Naive B cell (primary cell): ENCODE results near the gene KCNS3. TPM values are rescaled to one million over a fixed set of nuclear protein-coding genes. Genes with fewer than 3 reads are reported as not detected.

ENCODE experiments used
- polyA plus RNA-seq, 6 donors: library from polyadenylated mRNA; unstranded; fragments of 300-500 nt; fragmentation: Illumina TruSeq; gene quantifications; one replicate each; pipeline ENCODE4 v1.2.3, GENCODE V29; 2021; ENCODE audit warnings: low read depth in 6 of 6

KCNS3 gene
- polyA plus RNA-seq, 6 donors from 2014 or later = 0.24 to 0.49 TPM; not detected in 4

Other genes with a start within 250 kb of the KCNS3 start
- gene SMC6, start 124.9 kb upstream of the KCNS3 start, polyA plus RNA-seq = 10 to 100 TPM; 34.4 to 64.8 (median 45.1) TPM
- 1 to 10 TPM; 1.3 to 6.2 (median 4.6) TPM for gene GEN1, start 124.5 kb upstream of the KCNS3 start, polyA plus RNA-seq
- gene MSGN1, start 62.2 kb upstream of the KCNS3 start, polyA plus RNA-seq = not detected